Liver (tissue), 9 donors: ENCODE measurements around the gene LILRB2. TPM values are rescaled to one million over a fixed set of nuclear protein-coding genes. Genes with fewer than 3 reads are reported as not detected.
A peak's percentile ranks its signal among the peaks of the same experiment; 100 is the strongest.

ENCODE experiments used
- DNase-seq: peaks from one replicate; pipeline ENCODE4 v3.0.0-alpha.2; 2017; ENCODE audit warnings: low spot score
- H3K27ac ChIP-seq, 2 donors: one replicate each; pipeline ENCODE4 v1.7.0; 2013; ENCODE audit warnings: inconsistent platforms in 2 of 2, low read length in 2 of 2, control low read depth in 1 of 2, low read depth in 1 of 2, mild to moderate bottlenecking in 1 of 2
- H3K27me3 ChIP-seq, 4 donors: one replicate each; pipeline versions ENCODE4 v1.6.1 to v1.7.0; 2013; ENCODE audit warnings: low read length in 3 of 4, inconsistent platforms in 1 of 4, mild to moderate bottlenecking in 1 of 4, moderate library complexity in 1 of 4; ENCODE audit not compliant: control insufficient read depth in 4 of 4, insufficient read depth in 4 of 4
- H3K36me3 ChIP-seq, 4 donors: one replicate each; pipeline versions ENCODE4 v1.6.1 to v1.7.0; 2013; ENCODE audit warnings: low read length in 3 of 4, mild to moderate bottlenecking in 3 of 4, low read depth in 1 of 4, moderate library complexity in 1 of 4; ENCODE audit not compliant: control insufficient read depth in 4 of 4, insufficient read depth in 3 of 4
- H3K4me1 ChIP-seq, 4 donors: one replicate each; pipeline versions ENCODE4 v1.6.1 to v1.7.0; 2013; ENCODE audit warnings: low read length in 3 of 4, mild to moderate bottlenecking in 3 of 4, moderate library complexity in 1 of 4; ENCODE audit not compliant: control insufficient read depth in 4 of 4, insufficient read depth in 4 of 4
- H3K4me3 ChIP-seq, 3 donors: one replicate each; pipeline versions ENCODE4 v1.6.1 to v1.7.0; 2013; ENCODE audit warnings: low read length in 3 of 3, control low read depth in 1 of 3, low read depth in 1 of 3, mild to moderate bottlenecking in 1 of 3
- H3K9ac ChIP-seq, 2 donors: one replicate each; pipeline ENCODE4 v1.7.0; 2013; ENCODE audit warnings: low read length in 2 of 2, mild to moderate bottlenecking in 2 of 2, moderate library complexity in 2 of 2, control low read depth in 1 of 2, low read depth in 1 of 2
- H3K9me3 ChIP-seq, 4 donors: one replicate each; pipeline versions ENCODE4 v1.6.1 to v1.7.0; 2013; ENCODE audit warnings: low read length in 3 of 4; ENCODE audit not compliant: control insufficient read depth in 4 of 4
- EGR1 ChIP-seq, 2 donors: IDR thresholded peaks; 2 replicates each; pipeline ENCODE4 v1.6.1; 2016 to 2018; ENCODE audit warnings: antibody characterized with exemption in 2 of 2, low read depth in 2 of 2
- FOXA1 ChIP-seq: IDR thresholded peaks from 2 replicates; pipeline ENCODE4 v1.6.1; 2016; ENCODE audit warnings: antibody characterized with exemption
- FOXA2 ChIP-seq: IDR thresholded peaks from 2 replicates; pipeline ENCODE4 v1.6.1; 2016; ENCODE audit warnings: antibody characterized with exemption
- GABPA ChIP-seq, 2 donors: IDR thresholded peaks in 1 of 2; conservative IDR thresholded peaks in 1 of 2; 2 replicates each; pipeline ENCODE4 v1.6.1; 2016; ENCODE audit warnings: antibody characterized with exemption in 2 of 2, mild to moderate bottlenecking in 1 of 2, moderate library complexity in 1 of 2
- HNF4A ChIP-seq, 2 donors: conservative IDR thresholded peaks; 2 replicates each; pipeline ENCODE4 v1.6.1; 2016; ENCODE audit warnings: antibody characterized with exemption in 2 of 2, mild to moderate bottlenecking in 2 of 2
- HNF4G ChIP-seq: IDR thresholded peaks from 2 replicates; pipeline ENCODE4 v1.6.1; 2016; ENCODE audit warnings: antibody characterized with exemption
- JUND ChIP-seq, 2 donors: IDR thresholded peaks; 2 replicates each; pipeline ENCODE4 v1.6.1; 2016; ENCODE audit warnings: antibody characterized with exemption in 2 of 2
- NR2F2 ChIP-seq: IDR thresholded peaks from 2 replicates; pipeline ENCODE4 v1.6.1; 2016; ENCODE audit warnings: antibody characterized with exemption
- RXRA ChIP-seq, 2 donors: IDR thresholded peaks; 2 replicates each; pipeline ENCODE4 v1.6.1; 2017 to 2018; ENCODE audit warnings: antibody characterized with exemption in 2 of 2, mild to moderate bottlenecking in 1 of 2
- SP1 ChIP-seq: IDR thresholded peaks from 2 replicates; pipeline ENCODE4 v1.6.1; 2018; ENCODE audit warnings: antibody characterized with exemption, mild to moderate bottlenecking
- TAF1 ChIP-seq: conservative IDR thresholded peaks from 2 replicates; pipeline ENCODE4 v1.6.1; 2016; ENCODE audit warnings: antibody characterized with exemption, mild to moderate bottlenecking
- YY1 ChIP-seq: IDR thresholded peaks from 2 replicates; pipeline ENCODE4 v1.6.1; 2016; ENCODE audit warnings: antibody characterized with exemption, mild to moderate bottlenecking
- ZBTB33 ChIP-seq: IDR thresholded peaks from 2 replicates; pipeline ENCODE4 v1.6.1; 2016; ENCODE audit warnings: antibody characterized with exemption
- WGBS: extraction: QIAGEN DNeasy Blood & Tissue Kit; methylation state at CpG from one replicate; pipeline ENCODE4 v1.1.7; 2013; 5-methylcytosine and 5-hydroxymethylcytosine counted together
- polyA plus RNA-seq, 2 donors: library from polyadenylated mRNA; stranded (reverse) in 1 of 2; unstranded in 1 of 2; fragments of 200-250 nt in 1 of 2; fragments of >200 nt in 1 of 2; fragmentation: Nextera tagmentation in 1 of 2; extraction: Ambion mirVana in 1 of 2; gene quantifications; one replicate each; pipeline versions ENCODE4 v1.2.1 to v1.2.3, GENCODE V29; 2013 to 2015
- total RNA-seq, 2 donors: library from RNA; depleted of rRNA; stranded (reverse); fragments of >200 nt; gene quantifications; one replicate each; pipeline ENCODE4 v1.2.3, GENCODE V29; 2014
- TF ChIP-seq, protein P1 (sequence below): IDR thresholded peaks from 2 replicates; pipeline ENCODE4 v1.6.1; 2016; ENCODE audit warnings: antibody characterized with exemption
- TF ChIP-seq, protein P2 (sequence below): IDR thresholded peaks from 2 replicates; pipeline ENCODE4 v1.6.1; 2016; ENCODE audit warnings: antibody characterized with exemption
- TF ChIP-seq, protein P3 (sequence below): fragments of 150-350 bp; IDR thresholded peaks from 2 replicates; pipeline ENCODE4 v1.5.1; 2017; ENCODE audit warnings: improper control_type of control experiment, low read depth, low read length; ENCODE audit not compliant: missing input control
- TF ChIP-seq, protein P4 (sequence below): IDR thresholded peaks from 2 replicates; pipeline ENCODE4 v1.6.1; 2016; ENCODE audit warnings: antibody characterized with exemption, mild to moderate bottlenecking
- donor health status: healthy.
- donor health status: healthy.
- donor health status: healthy.
- donor health status: healthy.
- donor health status: healthy.

The LILRB2 gene
- total and polyA plus RNA-seq, 4 donors: 2.2 to 6.1 (median 5.2) TPM

DNA sequence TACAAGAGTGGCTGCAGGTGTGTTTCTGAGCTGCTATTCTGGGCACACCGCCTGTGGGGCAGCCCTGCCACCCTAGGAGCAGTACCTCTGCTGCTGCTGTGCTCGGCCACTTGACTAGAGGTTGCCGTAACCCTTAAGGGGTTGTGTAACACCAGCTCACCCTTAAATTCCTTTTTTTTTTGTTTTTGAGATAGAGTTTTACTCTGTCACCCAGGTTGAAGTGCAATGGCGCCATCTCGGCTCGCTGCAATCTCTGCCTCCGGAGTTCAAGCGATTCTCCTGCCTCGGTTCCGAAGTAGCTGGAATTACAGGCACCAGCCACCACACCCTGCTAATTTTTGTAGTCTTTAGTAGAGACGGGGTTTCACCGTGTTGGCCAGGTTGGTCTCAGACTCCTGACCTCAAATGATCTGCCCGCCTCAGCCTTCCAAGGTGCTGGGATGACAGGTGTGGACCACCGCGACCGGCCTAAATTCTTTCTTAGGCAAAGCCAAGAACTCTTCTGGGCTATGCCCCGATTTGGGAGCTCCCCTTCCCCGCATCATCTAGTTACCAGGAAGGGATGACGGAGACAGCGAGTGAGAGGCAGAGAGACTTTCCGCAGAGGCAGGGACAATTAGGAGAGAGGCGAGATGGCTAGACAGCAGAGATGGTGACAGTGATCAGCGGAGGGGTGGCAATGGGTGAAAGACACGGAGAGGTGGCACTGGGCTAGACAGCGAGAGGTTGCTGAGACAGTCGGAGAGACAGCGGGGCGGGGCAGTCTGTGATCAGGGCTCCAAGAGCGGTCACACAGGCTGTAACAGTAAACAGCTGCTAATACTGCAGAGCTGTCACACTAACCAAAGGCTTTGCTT lies 36.4 kb upstream of the LILRB2 start:
- Histone ChIP-seq H3K4me3 (no peak overlapping the region), H3K36me3 (no peaks in the 10 kb centered on the region), H3K27me3 (peaks cover 0 to 3% (median 1%) of the 10 kb centered on the region in 4 donors), H3K4me1 (no peaks in the 10 kb centered on the region), H3K27ac (peak overlapping the region in 1 of 2 donors; percentile 64), H3K9ac (no peak overlapping the region), H3K9me3 (peaks cover 0 to 2% (median 0%) of the 10 kb centered on the region in 4 donors)
- WGBS: 73% methylated on average over 29 of the region's 29 CpGs
- DNase-seq: no peak
- TF ChIP-seq EGR1 (IDR thresholded peaks at IDR 0.05; ENCODE audit: low read depth in 2 of 2): no peak
- TF ChIP-seq JUND (IDR thresholded peaks at IDR 0.05): no peak
- TF ChIP-seq, protein P1, sequence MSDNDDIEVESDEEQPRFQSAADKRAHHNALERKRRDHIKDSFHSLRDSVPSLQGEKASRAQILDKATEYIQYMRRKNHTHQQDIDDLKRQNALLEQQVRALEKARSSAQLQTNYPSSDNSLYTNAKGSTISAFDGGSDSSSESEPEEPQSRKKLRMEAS: no peak
- no peak for TF ChIP-seq NR2F2
- TF ChIP-seq RXRA (IDR thresholded peaks at IDR 0.05): no peak
- TF ChIP-seq HNF4A (conservative IDR thresholded peaks at IDR 0.05): no peak
- TF ChIP-seq FOXA2: no peak
- no peak for TF ChIP-seq GABPA (IDR thresholded peaks at IDR 0.05 in 1 of 2, conservative IDR thresholded peaks at IDR 0.05 in 1 of 2)
- TF ChIP-seq, protein P2, sequence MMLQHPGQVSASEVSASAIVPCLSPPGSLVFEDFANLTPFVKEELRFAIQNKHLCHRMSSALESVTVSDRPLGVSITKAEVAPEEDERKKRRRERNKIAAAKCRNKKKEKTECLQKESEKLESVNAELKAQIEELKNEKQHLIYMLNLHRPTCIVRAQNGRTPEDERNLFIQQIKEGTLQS: no peak
- TF ChIP-seq YY1: no peak
- TF ChIP-seq, protein P3, sequence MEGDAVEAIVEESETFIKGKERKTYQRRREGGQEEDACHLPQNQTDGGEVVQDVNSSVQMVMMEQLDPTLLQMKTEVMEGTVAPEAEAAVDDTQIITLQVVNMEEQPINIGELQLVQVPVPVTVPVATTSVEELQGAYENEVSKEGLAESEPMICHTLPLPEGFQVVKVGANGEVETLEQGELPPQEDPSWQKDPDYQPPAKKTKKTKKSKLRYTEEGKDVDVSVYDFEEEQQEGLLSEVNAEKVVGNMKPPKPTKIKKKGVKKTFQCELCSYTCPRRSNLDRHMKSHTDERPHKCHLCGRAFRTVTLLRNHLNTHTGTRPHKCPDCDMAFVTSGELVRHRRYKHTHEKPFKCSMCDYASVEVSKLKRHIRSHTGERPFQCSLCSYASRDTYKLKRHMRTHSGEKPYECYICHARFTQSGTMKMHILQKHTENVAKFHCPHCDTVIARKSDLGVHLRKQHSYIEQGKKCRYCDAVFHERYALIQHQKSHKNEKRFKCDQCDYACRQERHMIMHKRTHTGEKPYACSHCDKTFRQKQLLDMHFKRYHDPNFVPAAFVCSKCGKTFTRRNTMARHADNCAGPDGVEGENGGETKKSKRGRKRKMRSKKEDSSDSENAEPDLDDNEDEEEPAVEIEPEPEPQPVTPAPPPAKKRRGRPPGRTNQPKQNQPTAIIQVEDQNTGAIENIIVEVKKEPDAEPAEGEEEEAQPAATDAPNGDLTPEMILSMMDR: no peak
- TF ChIP-seq ZBTB33: no peak
- no peak for TF ChIP-seq SP1
- no peak for TF ChIP-seq TAF1
- TF ChIP-seq FOXA1: no peak
- TF ChIP-seq, protein P4, sequence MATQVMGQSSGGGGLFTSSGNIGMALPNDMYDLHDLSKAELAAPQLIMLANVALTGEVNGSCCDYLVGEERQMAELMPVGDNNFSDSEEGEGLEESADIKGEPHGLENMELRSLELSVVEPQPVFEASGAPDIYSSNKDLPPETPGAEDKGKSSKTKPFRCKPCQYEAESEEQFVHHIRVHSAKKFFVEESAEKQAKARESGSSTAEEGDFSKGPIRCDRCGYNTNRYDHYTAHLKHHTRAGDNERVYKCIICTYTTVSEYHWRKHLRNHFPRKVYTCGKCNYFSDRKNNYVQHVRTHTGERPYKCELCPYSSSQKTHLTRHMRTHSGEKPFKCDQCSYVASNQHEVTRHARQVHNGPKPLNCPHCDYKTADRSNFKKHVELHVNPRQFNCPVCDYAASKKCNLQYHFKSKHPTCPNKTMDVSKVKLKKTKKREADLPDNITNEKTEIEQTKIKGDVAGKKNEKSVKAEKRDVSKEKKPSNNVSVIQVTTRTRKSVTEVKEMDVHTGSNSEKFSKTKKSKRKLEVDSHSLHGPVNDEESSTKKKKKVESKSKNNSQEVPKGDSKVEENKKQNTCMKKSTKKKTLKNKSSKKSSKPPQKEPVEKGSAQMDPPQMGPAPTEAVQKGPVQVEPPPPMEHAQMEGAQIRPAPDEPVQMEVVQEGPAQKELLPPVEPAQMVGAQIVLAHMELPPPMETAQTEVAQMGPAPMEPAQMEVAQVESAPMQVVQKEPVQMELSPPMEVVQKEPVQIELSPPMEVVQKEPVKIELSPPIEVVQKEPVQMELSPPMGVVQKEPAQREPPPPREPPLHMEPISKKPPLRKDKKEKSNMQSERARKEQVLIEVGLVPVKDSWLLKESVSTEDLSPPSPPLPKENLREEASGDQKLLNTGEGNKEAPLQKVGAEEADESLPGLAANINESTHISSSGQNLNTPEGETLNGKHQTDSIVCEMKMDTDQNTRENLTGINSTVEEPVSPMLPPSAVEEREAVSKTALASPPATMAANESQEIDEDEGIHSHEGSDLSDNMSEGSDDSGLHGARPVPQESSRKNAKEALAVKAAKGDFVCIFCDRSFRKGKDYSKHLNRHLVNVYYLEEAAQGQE: no peak
- TF ChIP-seq HNF4G: no peak
